ENCODE data around the gene ARRB2. TPM values are rescaled to one million over a fixed set of nuclear protein-coding genes. Genes with fewer than 3 reads are reported as not detected.

ARRB2 gene
- total and polyA plus RNA-seq, 2 donors (not counting 3 experiments of a cell fraction or from before 2014, with no cell fraction given), result 18.6 to 21.3 TPM

DNA sequence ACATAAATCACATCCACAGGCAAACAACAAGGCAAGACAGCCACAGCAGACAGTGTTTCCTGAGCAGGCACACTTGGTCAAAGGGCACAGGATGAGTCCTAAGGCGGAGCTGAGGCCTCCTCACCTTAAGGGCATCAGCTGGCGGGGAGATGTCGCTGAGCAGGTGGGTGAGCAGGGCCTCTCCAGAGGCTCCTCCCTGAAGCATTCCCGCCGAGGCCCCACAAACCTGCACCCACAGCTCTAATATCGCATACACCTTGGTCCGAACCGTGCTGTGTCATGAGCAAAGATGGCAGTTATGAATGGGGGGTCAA is 35.8 kb upstream of the ARRB2 start:
- FAIRE-seq, result no peak
- peaks cover 10 to 40% of the 10 kb centered on the region in 2 experiments for H3K36me3 ChIP-seq (ENCODE audit: control insufficient read depth in 2 of 2, extremely low read depth in 1 of 2, insufficient read depth in 2 of 2, low read length in 2 of 2)
- H3K4me1 ChIP-seq (ENCODE audit: control insufficient read depth, extremely low read depth, insufficient read depth, low read length), result peaks cover 19% of the 10 kb centered on the region
- H3K27ac ChIP-seq (ENCODE audit: insufficient read depth, low read depth, low read length), result no peak overlapping the region
- no peak overlapping the region for H2AFZ ChIP-seq (ENCODE audit: low read depth, low read length)
- intact Hi-C loops (cut with micrococcal nuclease) (no loop called here), dilution Hi-C loops (cut with MboI; ENCODE audit: extremely low pct_ligation_motif_present, low sequenced_read_pairs) (no loop called here)
- DNase-seq (ENCODE audit: low read depth, low spot score), result no peak
- POLR2A ChIA-PET, result interaction anchor here (0.6 kb wide), 1 partner anchor 94 kb away, joined by 5 read pairs; no protein-coding TSS in a partner anchor
- no peaks in the 10 kb centered on the region for H3K79me2 ChIP-seq (ENCODE audit: control insufficient read depth, insufficient read depth, low read length)
- CTCF ChIA-PET, result no interaction called here
- no peaks in the 10 kb centered on the region for H3K9me1 ChIP-seq (replicated peaks; ENCODE audit: control insufficient read depth, extremely low read depth, insufficient read depth, low read length)
- no peak overlapping the region for H3K4me3 ChIP-seq (replicated peaks in 1 of 3; ENCODE audit: insufficient read depth in 1 of 3, low read depth in 1 of 3, low read length in 3 of 3)
- TF ChIP-seq MAX (IDR thresholded peaks at IDR 0.05; ENCODE audit: insufficient read depth, insufficient read length) (no peak), POLR2A (IDR thresholded peaks at IDR 0.05; ENCODE audit: low read depth, low read length) (no peak)
- TF ChIP-seq, protein P1, sequence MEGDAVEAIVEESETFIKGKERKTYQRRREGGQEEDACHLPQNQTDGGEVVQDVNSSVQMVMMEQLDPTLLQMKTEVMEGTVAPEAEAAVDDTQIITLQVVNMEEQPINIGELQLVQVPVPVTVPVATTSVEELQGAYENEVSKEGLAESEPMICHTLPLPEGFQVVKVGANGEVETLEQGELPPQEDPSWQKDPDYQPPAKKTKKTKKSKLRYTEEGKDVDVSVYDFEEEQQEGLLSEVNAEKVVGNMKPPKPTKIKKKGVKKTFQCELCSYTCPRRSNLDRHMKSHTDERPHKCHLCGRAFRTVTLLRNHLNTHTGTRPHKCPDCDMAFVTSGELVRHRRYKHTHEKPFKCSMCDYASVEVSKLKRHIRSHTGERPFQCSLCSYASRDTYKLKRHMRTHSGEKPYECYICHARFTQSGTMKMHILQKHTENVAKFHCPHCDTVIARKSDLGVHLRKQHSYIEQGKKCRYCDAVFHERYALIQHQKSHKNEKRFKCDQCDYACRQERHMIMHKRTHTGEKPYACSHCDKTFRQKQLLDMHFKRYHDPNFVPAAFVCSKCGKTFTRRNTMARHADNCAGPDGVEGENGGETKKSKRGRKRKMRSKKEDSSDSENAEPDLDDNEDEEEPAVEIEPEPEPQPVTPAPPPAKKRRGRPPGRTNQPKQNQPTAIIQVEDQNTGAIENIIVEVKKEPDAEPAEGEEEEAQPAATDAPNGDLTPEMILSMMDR (IDR thresholded peaks at IDR 0.05; ENCODE audit: extremely low read depth in 1 of 2, insufficient read depth in 1 of 2, low read depth in 1 of 2, low read length in 2 of 2), result no peak
- H3K27me3 ChIP-seq (ENCODE audit: control insufficient read depth in 2 of 2, insufficient read depth in 2 of 2, low read length in 2 of 2), result no peaks in the 10 kb centered on the region
- no peaks in the 10 kb centered on the region for H3K9me3 ChIP-seq (replicated peaks; ENCODE audit: control insufficient read depth, insufficient read depth, low read length)
- BruUV-seq (replicated peaks), result no TSS peak
- no peak overlapping the region for H3K4me2 ChIP-seq (ENCODE audit: insufficient read depth, low read length)
- H4K20me1 ChIP-seq (replicated peaks; ENCODE audit: control insufficient read depth, extremely low read depth, insufficient read depth, low read length), result no peaks in the 10 kb centered on the region
- no peak overlapping the region for H3K9ac ChIP-seq (replicated peaks; ENCODE audit: extremely low read depth, insufficient read depth, low read length)

GRCh38 chr17:4675791-4676190 is 34.6 kb upstream of the ARRB2 start:
- no peak overlapping the region for H3K4me3 ChIP-seq (replicated peaks in 1 of 3; ENCODE audit: insufficient read depth in 1 of 3, low read depth in 1 of 3, low read length in 3 of 3)
- no peaks in the 10 kb centered on the region for H3K79me2 ChIP-seq (ENCODE audit: control insufficient read depth, insufficient read depth, low read length)
- no peak for DNase-seq (ENCODE audit: low read depth, low spot score)
- no TSS peak for BruUV-seq (replicated peaks)
- ChIA-PET POLR2A (interaction anchor here (0.8 kb wide), 1 partner anchor 12 kb away, joined by 3 read pairs; no protein-coding TSS in a partner anchor), CTCF (no interaction called here)
- intact Hi-C loops (cut with micrococcal nuclease) (no loop called here), dilution Hi-C loops (cut with MboI; ENCODE audit: extremely low pct_ligation_motif_present, low sequenced_read_pairs) (no loop called here)
- FAIRE-seq, result no peak
- TF ChIP-seq MYC (IDR thresholded peaks at IDR 0.05; ENCODE audit: low read depth, low read length) (no peak), EZH2 (IDR thresholded peaks at IDR 0.05; ENCODE audit: borderline replicate concordance, low read depth, low read length, severe bottlenecking) (no peak), JUN (IDR thresholded peaks at IDR 0.05; ENCODE audit: borderline replicate concordance, insufficient read depth, insufficient read length, low read depth) (no peak), GATA2 (IDR thresholded peaks at IDR 0.05; ENCODE audit: insufficient read depth, insufficient read length, low read depth, low read length) (no peak), FOS (IDR thresholded peaks at IDR 0.05; ENCODE audit: borderline replicate concordance, insufficient read depth, low read length) (no peak), POLR2A (IDR thresholded peaks at IDR 0.05; ENCODE audit: low read depth, low read length) (no peak), POLR2AphosphoS5 (IDR thresholded peaks at IDR 0.05; ENCODE audit: insufficient read depth, low read depth, low read length) (no peak), MAX (IDR thresholded peaks at IDR 0.05; ENCODE audit: insufficient read depth, insufficient read length) (no peak)
- TF ChIP-seq, protein P1 (IDR thresholded peaks at IDR 0.05; ENCODE audit: extremely low read depth in 1 of 2, insufficient read depth in 1 of 2, low read depth in 1 of 2, low read length in 2 of 2), result no peak
- no peak overlapping the region for H3K27ac ChIP-seq (ENCODE audit: insufficient read depth, low read depth, low read length)
- no peaks in the 10 kb centered on the region for H3K9me1 ChIP-seq (replicated peaks; ENCODE audit: control insufficient read depth, extremely low read depth, insufficient read depth, low read length)
- H2AFZ ChIP-seq (ENCODE audit: low read depth, low read length), result no peak overlapping the region
- no peaks in the 10 kb centered on the region for H4K20me1 ChIP-seq (replicated peaks; ENCODE audit: control insufficient read depth, extremely low read depth, insufficient read depth, low read length)
- H3K4me2 ChIP-seq (ENCODE audit: insufficient read depth, low read length), result no peak overlapping the region
- no peak overlapping the region for H3K9ac ChIP-seq (replicated peaks; ENCODE audit: extremely low read depth, insufficient read depth, low read length)
- peaks cover 11 to 40% of the 10 kb centered on the region in 2 experiments for H3K36me3 ChIP-seq (ENCODE audit: control insufficient read depth in 2 of 2, extremely low read depth in 1 of 2, insufficient read depth in 2 of 2, low read length in 2 of 2)
- no peaks in the 10 kb centered on the region for H3K27me3 ChIP-seq (ENCODE audit: control insufficient read depth in 2 of 2, insufficient read depth in 2 of 2, low read length in 2 of 2)
- no peaks in the 10 kb centered on the region for H3K9me3 ChIP-seq (replicated peaks; ENCODE audit: control insufficient read depth, insufficient read depth, low read length)
- peaks cover 24% of the 10 kb centered on the region for H3K4me1 ChIP-seq (ENCODE audit: control insufficient read depth, extremely low read depth, insufficient read depth, low read length)

Data from endothelial cell of umbilical vein (primary cell).